MCF 10A (cell line): Measurements from ENCODE around the gene SEL1L2. TPM values are rescaled to one million over a fixed set of nuclear protein-coding genes. Genes with fewer than 3 reads are reported as not detected.

Experiments
- BruUV-seq: library from RNA; stranded (reverse); fragments of 400-500 nt; replicated peaks from 2 replicates; lab custom pipeline; 2021; lab: Mats Ljungman, UMichigan
- CTCF ChIA-PET: fragments of 300-600 bp; sonication (Branson Sonifier 250); formaldehyde crosslinking; extraction: SDS; loops from one replicate; lab custom pipeline; 2021; ENCODE audit warnings: antibody characterized with exemption, inconsistent platforms; lab: Yijun Ruan, JAX
- POLR2A ChIA-PET: fragments of 300-600, 350-650 bp; sonication (Branson Sonifier 250); formaldehyde crosslinking; extraction: SDS; loops from one replicate; lab custom pipeline; 2020; ENCODE audit warnings: antibody characterized with exemption, inconsistent platforms; lab: Yijun Ruan, JAX
- DNase-seq: peaks from one replicate; pipeline ENCODE4 v3.0.0-alpha.2; 2018; ENCODE audit not compliant: unreplicated experiment
- H3K27ac Mint-ChIP-seq: one replicate; pipeline ENCODE4 v1.8.0; 2022; ENCODE audit warnings: mild to moderate bottlenecking, low read depth, mixed read lengths; ENCODE audit not compliant: unreplicated experiment
- H3K27me3 Mint-ChIP-seq: one replicate; pipeline ENCODE4 v1.8.0; 2022; ENCODE audit warnings: mixed read lengths; ENCODE audit not compliant: insufficient read depth, unreplicated experiment
- H3K36me3 Mint-ChIP-seq: one replicate; pipeline ENCODE4 v1.8.0; 2022; ENCODE audit warnings: mild to moderate bottlenecking, moderate library complexity, mixed read lengths; ENCODE audit not compliant: insufficient read depth, unreplicated experiment
- H3K4me1 Mint-ChIP-seq: one replicate; pipeline ENCODE4 v1.8.0; 2022; ENCODE audit warnings: mixed read lengths; ENCODE audit not compliant: insufficient read depth, unreplicated experiment
- H3K4me3 Mint-ChIP-seq: one replicate; pipeline ENCODE4 v1.8.0; 2022; ENCODE audit warnings: mild to moderate bottlenecking, moderate library complexity, mixed read lengths; ENCODE audit not compliant: unreplicated experiment
- H3K9me3 Mint-ChIP-seq: one replicate; pipeline ENCODE4 v1.8.0; 2022; ENCODE audit warnings: mixed read lengths; ENCODE audit not compliant: unreplicated experiment
- intact Hi-C: fragments of 100-400 bp; cut with micrococcal nuclease; formaldehyde crosslinking; loops from 2 replicates; pipeline ENCODE4 v1.14.1; 2022
- total RNA-seq: library from RNA; stranded (reverse); gene quantifications from 2 replicates; pipeline ENCODE4 v1.2.3, GENCODE V29; 2022
- TF ChIP-seq, protein P1 (sequence below): fragments of 200-600 bp; IDR thresholded peaks from one replicate; pipeline ENCODE4 v1.8.0; 2022; ENCODE audit warnings: antibody characterized with exemption, mild to moderate bottlenecking; ENCODE audit not compliant: unreplicated experiment

SEL1L2 gene
- total RNA-seq, 1 experiment from 2014 or later: not detected

DNA sequence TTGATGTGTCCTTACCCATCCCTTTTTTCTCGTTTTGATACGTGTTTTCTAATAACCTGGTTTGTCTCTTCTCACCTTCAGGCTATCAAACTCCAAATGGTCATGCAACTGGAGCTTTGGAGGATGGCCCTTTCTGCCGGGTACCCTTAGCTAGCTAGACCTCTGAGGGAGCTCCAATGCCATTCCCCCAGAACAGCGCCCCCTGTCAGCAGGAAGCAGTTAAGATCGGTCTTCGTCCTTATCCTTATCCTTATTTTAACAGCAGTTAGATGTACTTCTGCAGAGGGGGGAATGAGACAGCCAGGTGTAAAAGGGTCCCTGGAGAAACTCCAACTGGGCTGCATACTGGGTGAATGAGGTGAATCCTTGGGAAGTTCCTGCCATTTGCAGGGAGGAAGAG, 37.2 kb downstream of the SEL1L2 start:
- intact Hi-C loops: no loop called here
- H3K4me3 Mint-ChIP-seq: no peak overlapping the region
- no peak overlapping the region for H3K27ac Mint-ChIP-seq
- ChIA-PET POLR2A (no interaction called here), CTCF (interaction anchor here (0.6 to 1.0 kb wide), 3 partner anchors 22 to 178 kb away, joined by 3 to 5 read pairs (median 3); no protein-coding TSS in a partner anchor)
- no peaks in the 10 kb centered on the region for H3K4me1 Mint-ChIP-seq
- BruUV-seq: no TSS peak
- no peaks in the 10 kb centered on the region for H3K27me3 Mint-ChIP-seq
- no peak for DNase-seq
- H3K9me3 Mint-ChIP-seq: peaks cover 7% of the 10 kb centered on the region
- H3K36me3 Mint-ChIP-seq: no peaks in the 10 kb centered on the region
- TF ChIP-seq, protein P1, sequence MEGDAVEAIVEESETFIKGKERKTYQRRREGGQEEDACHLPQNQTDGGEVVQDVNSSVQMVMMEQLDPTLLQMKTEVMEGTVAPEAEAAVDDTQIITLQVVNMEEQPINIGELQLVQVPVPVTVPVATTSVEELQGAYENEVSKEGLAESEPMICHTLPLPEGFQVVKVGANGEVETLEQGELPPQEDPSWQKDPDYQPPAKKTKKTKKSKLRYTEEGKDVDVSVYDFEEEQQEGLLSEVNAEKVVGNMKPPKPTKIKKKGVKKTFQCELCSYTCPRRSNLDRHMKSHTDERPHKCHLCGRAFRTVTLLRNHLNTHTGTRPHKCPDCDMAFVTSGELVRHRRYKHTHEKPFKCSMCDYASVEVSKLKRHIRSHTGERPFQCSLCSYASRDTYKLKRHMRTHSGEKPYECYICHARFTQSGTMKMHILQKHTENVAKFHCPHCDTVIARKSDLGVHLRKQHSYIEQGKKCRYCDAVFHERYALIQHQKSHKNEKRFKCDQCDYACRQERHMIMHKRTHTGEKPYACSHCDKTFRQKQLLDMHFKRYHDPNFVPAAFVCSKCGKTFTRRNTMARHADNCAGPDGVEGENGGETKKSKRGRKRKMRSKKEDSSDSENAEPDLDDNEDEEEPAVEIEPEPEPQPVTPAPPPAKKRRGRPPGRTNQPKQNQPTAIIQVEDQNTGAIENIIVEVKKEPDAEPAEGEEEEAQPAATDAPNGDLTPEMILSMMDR: no peak

DNA sequence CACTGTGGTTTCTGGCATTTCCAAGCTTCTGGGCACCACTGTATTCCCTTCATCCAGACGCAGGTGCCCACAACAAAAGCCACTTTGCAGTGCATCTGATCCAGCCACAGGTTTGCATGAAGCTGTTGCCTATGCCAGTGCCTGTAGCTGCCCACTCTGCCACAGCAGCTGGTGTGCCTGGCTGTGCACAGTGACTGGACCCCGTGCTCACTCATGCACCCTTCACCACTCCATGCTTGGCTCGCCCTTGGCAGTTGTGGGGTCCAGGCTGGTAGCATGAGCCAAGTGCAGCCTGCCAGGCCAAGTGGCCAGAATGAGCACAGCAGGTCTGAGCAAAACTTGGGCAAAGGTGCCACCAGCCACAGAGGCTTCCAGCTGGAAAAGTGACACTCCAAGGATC, 42.7 kb downstream of the SEL1L2 start:
- H3K4me1 Mint-ChIP-seq: no peaks in the 10 kb centered on the region
- ChIA-PET CTCF (interaction anchor here (1.3 kb wide), 1 partner anchor 126 kb away, joined by 3 read pairs; no protein-coding TSS in a partner anchor), POLR2A (interaction anchor here (0.6 kb wide), 1 partner anchor 609 kb away, joined by 3 read pairs; no protein-coding TSS in a partner anchor)
- no peaks in the 10 kb centered on the region for H3K36me3 Mint-ChIP-seq
- H3K27ac Mint-ChIP-seq: no peak overlapping the region
- peaks cover 13% of the 10 kb centered on the region for H3K27me3 Mint-ChIP-seq
- no peak overlapping the region for H3K4me3 Mint-ChIP-seq
- BruUV-seq: no TSS peak
- no peak for DNase-seq
- no peaks in the 10 kb centered on the region for H3K9me3 Mint-ChIP-seq
- intact Hi-C loops: no loop called here
- TF ChIP-seq, protein P1: no peak

DNA sequence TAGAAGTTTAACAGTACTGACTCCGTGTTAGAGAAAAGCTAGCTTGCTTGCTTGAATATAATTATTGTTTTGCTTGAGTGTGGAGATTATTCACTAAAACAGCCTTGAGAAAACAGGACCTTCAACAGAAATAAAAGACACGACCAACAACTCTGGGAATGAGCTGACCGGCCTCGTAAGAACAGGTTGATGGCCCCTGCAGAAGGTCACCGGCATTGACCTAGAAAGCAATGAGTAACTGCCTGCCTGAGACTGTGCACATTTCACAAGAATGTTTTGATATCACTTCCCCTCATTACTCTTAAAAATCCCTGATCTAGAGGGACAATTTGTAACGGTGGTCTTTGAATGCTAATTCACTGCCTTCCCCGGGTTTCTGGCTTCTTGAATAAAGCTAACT, 49.4 kb downstream of the SEL1L2 start:
- intact Hi-C loops: no loop called here
- no TSS peak for BruUV-seq
- CTCF ChIA-PET: interaction anchor here (0.9 to 1.4 kb wide), 2 partner anchors 9 to 11 kb away, joined by 3 to 4 read pairs; no protein-coding TSS in a partner anchor
- no peak overlapping the region for H3K4me3 Mint-ChIP-seq
- peaks cover 29% of the 10 kb centered on the region for H3K27me3 Mint-ChIP-seq
- no peak overlapping the region for H3K27ac Mint-ChIP-seq
- POLR2A ChIA-PET: interaction anchor here (1.2 kb wide), 1 partner anchor 16 kb away, joined by 3 read pairs; no protein-coding TSS in a partner anchor
- no peaks in the 10 kb centered on the region for H3K9me3 Mint-ChIP-seq
- no peaks in the 10 kb centered on the region for H3K4me1 Mint-ChIP-seq
- no peak for DNase-seq
- H3K36me3 Mint-ChIP-seq: no peaks in the 10 kb centered on the region
- TF ChIP-seq, protein P1: no peak

DNA sequence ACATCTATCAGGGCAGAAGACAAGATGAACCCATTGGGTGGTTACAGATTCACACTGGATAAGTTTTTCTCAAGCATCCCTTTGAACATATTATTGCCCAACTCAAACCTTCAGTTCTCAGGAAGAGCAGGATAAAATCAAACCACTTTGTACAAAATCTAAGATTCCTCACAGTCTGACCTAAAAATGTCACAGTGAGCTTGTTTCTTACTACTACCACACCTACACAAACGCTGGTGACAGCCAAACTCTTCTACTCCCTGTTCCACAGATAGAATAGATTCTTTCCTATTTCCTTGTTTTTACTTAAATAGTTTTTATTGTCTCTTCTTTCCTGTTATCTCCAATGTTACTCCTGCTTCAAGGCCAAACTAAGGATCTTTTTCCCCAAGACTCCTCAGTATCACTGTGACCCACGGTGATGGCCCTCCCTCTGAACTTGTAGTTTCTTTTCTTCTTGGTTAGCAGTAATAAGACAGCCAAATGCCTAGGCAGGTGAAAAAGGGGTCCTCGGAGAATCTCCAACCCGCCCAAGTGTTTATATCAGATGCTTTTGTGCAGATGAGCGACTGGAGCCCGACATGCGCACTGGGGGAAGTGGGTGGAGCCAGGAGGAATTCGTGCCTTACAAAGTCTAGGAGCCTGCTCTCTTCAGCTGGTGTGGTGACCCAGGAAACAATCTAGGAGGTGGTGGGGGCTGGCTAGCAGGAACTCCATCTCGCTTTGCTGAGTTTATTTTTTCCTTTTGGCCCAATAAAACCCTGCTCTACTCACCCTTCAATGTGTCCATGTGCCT, 53.4 kb downstream of the SEL1L2 start:
- TF ChIP-seq, protein P1: no peak
- ChIA-PET CTCF (interaction anchor here (0.6 to 0.7 kb wide), 2 partner anchors 22 to 77 kb away, joined by 3 to 4 read pairs; no protein-coding TSS in a partner anchor), POLR2A (no interaction called here)
- H3K4me1 Mint-ChIP-seq: no peaks in the 10 kb centered on the region
- H3K36me3 Mint-ChIP-seq: no peaks in the 10 kb centered on the region
- H3K9me3 Mint-ChIP-seq: no peaks in the 10 kb centered on the region
- DNase-seq: no peak
- peaks cover 11% of the 10 kb centered on the region for H3K27me3 Mint-ChIP-seq
- BruUV-seq: no TSS peak
- intact Hi-C loops: no loop called here
- no peak overlapping the region for H3K4me3 Mint-ChIP-seq
- H3K27ac Mint-ChIP-seq: no peak overlapping the region
